CD8-positive, alpha-beta memory T cell (primary cell): ENCODE measurements around the gene STIL. TPM values are rescaled to one million over a fixed set of nuclear protein-coding genes. Genes with fewer than 3 reads are reported as not detected.
"Not testable (repeated sequence)": the region's sequence is repeated elsewhere in the genome, so short reads cannot be mapped to it uniquely, and the experiment has no call there.

Experiments
- CTCF ChIA-PET: fragments of 350-600 bp; sonication (Branson Sonifier 250); formaldehyde crosslinking; loops from one replicate; lab custom pipeline; 2021; ENCODE audit warnings: antibody characterized with exemption; lab: Charles Lee
- POLR2A ChIA-PET: fragments of 350-600 bp; sonication (Branson Sonifier 250); formaldehyde crosslinking; loops from one replicate; lab custom pipeline; 2021; ENCODE audit warnings: antibody characterized with exemption; lab: Charles Lee
- DNase-seq, 5 donors: peaks; one replicate each; pipeline versions ENCODE4 v3.0.0 to v3.0.0-alpha.2; 2020 to 2022; ENCODE audit warnings: mixed read lengths in 1 of 5
- H3K27ac ChIP-seq: one replicate; pipeline ENCODE4 v1.7.0; 2013; ENCODE audit warnings: low read depth, mild to moderate bottlenecking, low read length, moderate library complexity
- H3K27me3 ChIP-seq: 2 replicates; pipeline ENCODE4 v1.7.0; 2013; ENCODE audit warnings: low read length, mild to moderate bottlenecking; ENCODE audit not compliant: insufficient read depth, poor library complexity, severe bottlenecking
- H3K36me3 ChIP-seq: 2 replicates; pipeline ENCODE4 v1.7.0; 2013; ENCODE audit warnings: mild to moderate bottlenecking, low read length, moderate library complexity; ENCODE audit not compliant: insufficient read depth
- H3K4me1 ChIP-seq: 2 replicates; pipeline ENCODE4 v1.7.0; 2013; ENCODE audit warnings: mild to moderate bottlenecking, low read length, moderate library complexity; ENCODE audit not compliant: insufficient read depth
- H3K4me3 ChIP-seq: 2 replicates; pipeline ENCODE4 v1.7.0; 2013; ENCODE audit warnings: mild to moderate bottlenecking, low read length
- H3K9me3 ChIP-seq: 2 replicates; pipeline ENCODE4 v1.7.0; 2013; ENCODE audit warnings: mild to moderate bottlenecking, low read length
- H3K27ac Mint-ChIP-seq, 8 donors: one replicate each; pipeline ENCODE4 v1.8.0; 2020 to 2021; ENCODE audit warnings: mixed read lengths in 8 of 8, mild to moderate bottlenecking in 6 of 8, inconsistent platforms in 3 of 8, moderate library complexity in 3 of 8
- H3K27me3 Mint-ChIP-seq, 2 donors: one replicate each; pipeline ENCODE4 v1.8.0; 2020 to 2021; ENCODE audit warnings: mixed read lengths in 2 of 2, mild to moderate bottlenecking in 1 of 2, moderate library complexity in 1 of 2
- H3K36me3 Mint-ChIP-seq, 3 donors: one replicate each; pipeline ENCODE4 v1.8.0; 2020 to 2021; ENCODE audit warnings: mixed read lengths in 3 of 3, inconsistent platforms in 1 of 3, mild to moderate bottlenecking in 1 of 3
- H3K4me1 Mint-ChIP-seq, 3 donors: one replicate each; pipeline ENCODE4 v1.8.0; 2020 to 2021; ENCODE audit warnings: mixed read lengths in 3 of 3, inconsistent platforms in 1 of 3, mild to moderate bottlenecking in 1 of 3
- H3K4me3 Mint-ChIP-seq, 7 donors: one replicate each; pipeline ENCODE4 v1.8.0; 2020 to 2021; ENCODE audit warnings: mixed read lengths in 7 of 7, mild to moderate bottlenecking in 6 of 7, moderate library complexity in 4 of 7, inconsistent platforms in 2 of 7
- H3K9me3 Mint-ChIP-seq, 5 donors: one replicate each; pipeline ENCODE4 v1.8.0; 2020 to 2022; ENCODE audit warnings: mixed read lengths in 5 of 5, mild to moderate bottlenecking in 3 of 5, moderate library complexity in 2 of 5, inconsistent platforms in 1 of 5
- polyA plus RNA-seq: library from polyadenylated mRNA; unstranded; fragments of 300-500 nt; fragmentation: Illumina TruSeq; gene quantifications from one replicate; pipeline ENCODE4 v1.2.3, GENCODE V29; 2021
- total RNA-seq, 2 experiments: library from RNA; stranded (reverse); gene quantifications; one replicate each; pipeline ENCODE4 v1.2.3, GENCODE V29; 2021

Gene STIL
- total and polyA plus RNA-seq, 3 experiments from 2014 or later, result 0.15 to 19.1 (median 18.4) TPM

GRCh38 chr1:47317841-47318240 lies 3.9 kb upstream of the STIL start:
- Histone ChIP-seq H3K9me3 (no peaks in the 10 kb centered on the region), H3K27ac (no peak overlapping the region), H3K4me3 (no peak overlapping the region), H3K27me3 (no peaks in the 10 kb centered on the region), H3K36me3 (no peaks in the 10 kb centered on the region), H3K4me1 (peaks cover 7% of the 10 kb centered on the region)
- peaks cover 0 to 4% (median 0%) of the 10 kb centered on the region in 3 donors for H3K36me3 Mint-ChIP-seq
- DNase-seq, result no peak
- peak overlapping the region in 1 of 8 donors; percentile 52 for H3K27ac Mint-ChIP-seq
- peaks cover 13 to 17% (median 15%) of the 10 kb centered on the region in 3 donors for H3K4me1 Mint-ChIP-seq
- POLR2A ChIA-PET, result no interaction called here
- H3K4me3 Mint-ChIP-seq, result peak overlapping the region in 1 of 7 donors; percentile 67
- peaks cover 0 to 5% of the 10 kb centered on the region in 2 donors for H3K27me3 Mint-ChIP-seq
- CTCF ChIA-PET, result interaction anchor here (0.9 kb wide), 1 partner anchor 120 kb away, joined by 4 read pairs; the partner anchor contains the start of gene FOXD2
- H3K9me3 Mint-ChIP-seq, result no peaks in the 10 kb centered on the region

- Histone ChIP-seq H3K9me3 (no peaks in the 10 kb centered on the region), H3K4me1 (peaks cover 7% of the 10 kb centered on the region), H3K36me3 (no peaks in the 10 kb centered on the region), H3K27ac (no peak overlapping the region), H3K27me3 (no peaks in the 10 kb centered on the region), H3K4me3 (no peak overlapping the region)
- Mint-ChIP-seq H3K36me3 (peaks cover 0 to 4% (median 1%) of the 10 kb centered on the region in 3 donors), H3K27me3 (peaks cover 0 to 2% of the 10 kb centered on the region in 2 donors), H3K4me3 (peak overlapping the region in 1 of 7 donors; percentile 19), H3K4me1 (peaks cover 18 to 29% (median 24%) of the 10 kb centered on the region in 3 donors), H3K27ac (peak overlapping the region in 1 of 8 donors; percentile 82), H3K9me3 (no peaks in the 10 kb centered on the region)
- ChIA-PET POLR2A (no interaction called here), CTCF (interaction anchor here (1.4 kb wide), 1 partner anchor 25 kb away, joined by 4 read pairs; no protein-coding TSS in a partner anchor)
- DNase-seq, result no peak
Measured at GRCh38 chr1:47309427-47309826, 4.5 kb downstream of the STIL start.

GRCh38 chr1:47302472-47302871 lies 11.5 kb downstream of the STIL start:
- Mint-ChIP-seq H3K9me3 (no peaks in the 10 kb centered on the region), H3K4me1 (peaks cover 0 to 5% (median 2%) of the 10 kb centered on the region in 3 donors), H3K36me3 (peaks cover 0 to 10% (median 4%) of the 10 kb centered on the region in 3 donors), H3K4me3 (no peak overlapping the region), H3K27ac (no peak overlapping the region), H3K27me3 (no peaks in the 10 kb centered on the region)
- no peak overlapping the region for H3K4me3 ChIP-seq
- H3K27me3 ChIP-seq, result no peaks in the 10 kb centered on the region
- no peak overlapping the region for H3K27ac ChIP-seq
- no peaks in the 10 kb centered on the region for H3K4me1 ChIP-seq
- no peak for DNase-seq
- CTCF ChIA-PET, result no interaction called here
- POLR2A ChIA-PET, result no interaction called here
- H3K9me3 ChIP-seq, result no peaks in the 10 kb centered on the region
- H3K36me3 ChIP-seq, result no peaks in the 10 kb centered on the region

GRCh38 chr1:47298025-47298699 lies 15.8 kb downstream of the STIL start:
- H3K27ac Mint-ChIP-seq, result peak overlapping the region in 1 of 8 donors; percentile 57
- H3K36me3 Mint-ChIP-seq, result peaks cover 0 to 10% (median 7%) of the 10 kb centered on the region in 3 donors
- no peak overlapping the region for H3K4me3 Mint-ChIP-seq
- no peaks in the 10 kb centered on the region for H3K9me3 ChIP-seq
- H3K27ac ChIP-seq, result no peak overlapping the region
- H3K4me1 ChIP-seq, result no peaks in the 10 kb centered on the region
- H3K4me3 ChIP-seq, result no peak overlapping the region
- POLR2A ChIA-PET, result no interaction called here
- DNase-seq, result no peak
- peaks cover 0 to 5% (median 2%) of the 10 kb centered on the region in 3 donors for H3K4me1 Mint-ChIP-seq
- CTCF ChIA-PET, result no interaction called here
- no peaks in the 10 kb centered on the region for H3K27me3 ChIP-seq
- no peaks in the 10 kb centered on the region for H3K9me3 Mint-ChIP-seq
- no peaks in the 10 kb centered on the region for H3K27me3 Mint-ChIP-seq
- H3K36me3 ChIP-seq, result no peaks in the 10 kb centered on the region

GRCh38 chr1:47295579-47295978 lies 18.4 kb downstream of the STIL start:
- Mint-ChIP-seq H3K27ac (no peak overlapping the region), H3K27me3 (no peaks in the 10 kb centered on the region), H3K36me3 (peaks cover 0 to 3% (median under 1%) of the 10 kb centered on the region in 3 donors), H3K4me1 (peaks cover 0 to 5% (median 2%) of the 10 kb centered on the region in 3 donors), H3K9me3 (no peaks in the 10 kb centered on the region), H3K4me3 (no peak overlapping the region)
- no peak for DNase-seq
- no peak overlapping the region for H3K27ac ChIP-seq
- H3K9me3 ChIP-seq, result no peaks in the 10 kb centered on the region
- ChIA-PET CTCF (no interaction called here), POLR2A (no interaction called here)
- H3K4me3 ChIP-seq, result no peak overlapping the region
- no peaks in the 10 kb centered on the region for H3K4me1 ChIP-seq
- no peaks in the 10 kb centered on the region for H3K27me3 ChIP-seq
- no peaks in the 10 kb centered on the region for H3K36me3 ChIP-seq

- H3K27me3 ChIP-seq, H3K27me3 Mint-ChIP-seq, H3K4me3 ChIP-seq, H3K27ac Mint-ChIP-seq, H3K27ac ChIP-seq, CTCF ChIA-PET, POLR2A ChIA-PET, DNase-seq, H3K9me3 ChIP-seq, H3K36me3 ChIP-seq, H3K36me3 Mint-ChIP-seq, H3K4me3 Mint-ChIP-seq, H3K9me3 Mint-ChIP-seq, H3K4me1 Mint-ChIP-seq, H3K4me1 ChIP-seq: not testable (repeated sequence)
Measured at GRCh38 chr1:47294863-47295262, 19.1 kb downstream of the STIL start.

- POLR2A ChIA-PET, H3K27me3 Mint-ChIP-seq, H3K36me3 Mint-ChIP-seq, H3K9me3 ChIP-seq, H3K27ac ChIP-seq, H3K9me3 Mint-ChIP-seq, H3K27ac Mint-ChIP-seq, CTCF ChIA-PET, DNase-seq, H3K36me3 ChIP-seq, H3K4me3 ChIP-seq, H3K4me1 Mint-ChIP-seq, H3K4me1 ChIP-seq, H3K27me3 ChIP-seq, H3K4me3 Mint-ChIP-seq: not testable (repeated sequence)
Measured at GRCh38 chr1:47288116-47288515, 25.8 kb downstream of the STIL start.

- H3K4me3 ChIP-seq, result no peak overlapping the region
- no peaks in the 10 kb centered on the region for H3K27me3 Mint-ChIP-seq
- no peaks in the 10 kb centered on the region for H3K4me1 Mint-ChIP-seq
- no peak overlapping the region for H3K27ac ChIP-seq
- H3K27ac Mint-ChIP-seq, result no peak overlapping the region
- no peaks in the 10 kb centered on the region for H3K27me3 ChIP-seq
- H3K4me1 ChIP-seq, result no peaks in the 10 kb centered on the region
- no peak for DNase-seq
- H3K9me3 ChIP-seq, result no peaks in the 10 kb centered on the region
- no peaks in the 10 kb centered on the region for H3K36me3 ChIP-seq
- no peak overlapping the region for H3K4me3 Mint-ChIP-seq
- no peaks in the 10 kb centered on the region for H3K9me3 Mint-ChIP-seq
- peaks cover 0 to 6% (median 5%) of the 10 kb centered on the region in 3 donors for H3K36me3 Mint-ChIP-seq
- ChIA-PET CTCF (no interaction called here), POLR2A (no interaction called here)
Measured at GRCh38 chr1:47280142-47280541, 33.8 kb downstream of the STIL start.
